ENCODE measurements around the gene POLR3C. TPM values are rescaled to one million over a fixed set of nuclear protein-coding genes. Genes with fewer than 3 reads are reported as not detected.
"Not testable (repeated sequence)": the region's sequence is repeated elsewhere in the genome, so short reads cannot be mapped to it uniquely, and the experiment has no call there.

Gene POLR3C
- total and polyA plus RNA-seq, 7 experiments from 2014 or later, result 22.0 to 48.9 (median 41.5) TPM

DNA sequence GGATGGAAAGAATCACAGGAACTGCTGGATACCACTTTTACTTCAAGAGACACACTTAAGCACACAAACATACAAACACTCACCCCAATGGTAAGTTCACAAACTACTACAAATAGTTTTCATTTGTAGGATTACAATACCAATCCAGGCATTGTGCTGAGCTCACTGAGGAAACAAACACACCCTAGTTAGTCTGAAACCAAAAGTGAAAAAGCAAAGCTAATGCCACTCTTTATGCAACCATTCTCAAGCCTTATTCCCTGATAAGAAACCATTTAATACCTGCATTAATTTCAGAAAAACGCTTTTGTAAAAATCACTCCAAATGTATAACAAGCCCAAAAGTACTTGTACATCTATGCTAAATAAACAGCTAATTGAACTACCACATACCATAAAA is 38.5 kb upstream of the POLR3C start:
- Mint-ChIP-seq H3K27me3 (no peaks in the 10 kb centered on the region), H3K27ac (no peak overlapping the region), H3K4me3 (peak overlapping the region in 4 of 10 donors; percentile 33 to 55 (median 40)), H3K36me3 (peaks cover 8 to 37% (median 26%) of the 10 kb centered on the region in 5 donors), H3K4me1 (peaks cover 16 to 33% (median 27%) of the 10 kb centered on the region in 7 donors), H3K9me3 (no peaks in the 10 kb centered on the region)
- peaks cover 0 to 5% of the 10 kb centered on the region in 2 donors for H3K4me1 ChIP-seq (ENCODE audit: control insufficient read depth in 2 of 2, insufficient read depth in 2 of 2, low read length in 2 of 2)
- no peak overlapping the region for H3K27ac ChIP-seq (ENCODE audit: low read depth, low read length)
- DNase-seq (no peak), ATAC-seq (no peak)
- ChIA-PET CTCF (no interaction called here), POLR2A (no interaction called here)
- H3K36me3 ChIP-seq (ENCODE audit: control insufficient read depth in 2 of 3, insufficient read depth in 3 of 3, low read length in 3 of 3), result peaks cover 0 to 14% (median 0%) of the 10 kb centered on the region in 3 experiments
- no peak overlapping the region for H3K4me3 ChIP-seq (ENCODE audit: low read length)
- H3K27me3 ChIP-seq (ENCODE audit: control insufficient read depth in 2 of 2, insufficient read depth in 2 of 2, low read length in 2 of 2), result no peaks in the 10 kb centered on the region
- no peaks in the 10 kb centered on the region for H3K9me3 ChIP-seq (ENCODE audit: control insufficient read depth in 2 of 3, low read length in 3 of 3)
- intact Hi-C loops (cut with micrococcal nuclease), result no loop called here

DNA sequence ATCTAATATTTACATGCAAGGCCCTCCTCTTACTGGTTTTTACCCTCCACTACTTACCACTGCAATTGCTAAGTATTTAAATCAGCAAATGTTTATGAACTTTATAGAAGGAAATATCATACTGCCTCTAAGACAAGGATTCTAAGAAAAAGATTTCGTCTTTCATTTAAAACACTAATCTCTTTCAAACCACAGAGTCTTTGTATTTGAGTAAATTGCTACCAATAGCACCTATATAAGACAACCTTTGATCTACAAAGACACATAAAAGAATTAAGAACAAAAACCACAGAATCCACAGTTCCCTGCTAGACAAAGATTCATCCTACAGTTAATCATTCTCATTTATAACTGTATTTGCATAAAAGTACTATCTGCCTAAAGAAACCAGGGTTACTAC is 37.7 kb upstream of the POLR3C start:
- Histone ChIP-seq H3K4me1 (ENCODE audit: control insufficient read depth in 2 of 2, insufficient read depth in 2 of 2, low read length in 2 of 2) (peaks cover 0 to 5% of the 10 kb centered on the region in 2 donors), H3K27me3 (ENCODE audit: control insufficient read depth in 2 of 2, insufficient read depth in 2 of 2, low read length in 2 of 2) (no peaks in the 10 kb centered on the region), H3K36me3 (ENCODE audit: control insufficient read depth in 2 of 3, insufficient read depth in 3 of 3, low read length in 3 of 3) (peaks cover 0 to 14% (median 0%) of the 10 kb centered on the region in 3 experiments), H3K4me3 (ENCODE audit: low read length) (no peak overlapping the region), H3K9me3 (ENCODE audit: control insufficient read depth in 2 of 3, low read length in 3 of 3) (no peaks in the 10 kb centered on the region), H3K27ac (ENCODE audit: low read depth, low read length) (no peak overlapping the region)
- DNase-seq, result no peak
- H3K36me3 Mint-ChIP-seq, result peaks cover 8 to 31% (median 24%) of the 10 kb centered on the region in 5 donors
- no peaks in the 10 kb centered on the region for H3K27me3 Mint-ChIP-seq
- peak overlapping the region in 7 of 10 donors; percentile 4 to 55 (median 33) for H3K4me3 Mint-ChIP-seq
- intact Hi-C loops (cut with micrococcal nuclease), result no loop called here
- ATAC-seq, result no peak
- no peaks in the 10 kb centered on the region for H3K9me3 Mint-ChIP-seq
- peaks cover 16 to 33% (median 27%) of the 10 kb centered on the region in 7 donors for H3K4me1 Mint-ChIP-seq
- POLR2A ChIA-PET, result no interaction called here
- H3K27ac Mint-ChIP-seq, result peak overlapping the region in 8 of 9 donors; percentile 25 to 82 (median 52)
- CTCF ChIA-PET, result no interaction called here

DNA sequence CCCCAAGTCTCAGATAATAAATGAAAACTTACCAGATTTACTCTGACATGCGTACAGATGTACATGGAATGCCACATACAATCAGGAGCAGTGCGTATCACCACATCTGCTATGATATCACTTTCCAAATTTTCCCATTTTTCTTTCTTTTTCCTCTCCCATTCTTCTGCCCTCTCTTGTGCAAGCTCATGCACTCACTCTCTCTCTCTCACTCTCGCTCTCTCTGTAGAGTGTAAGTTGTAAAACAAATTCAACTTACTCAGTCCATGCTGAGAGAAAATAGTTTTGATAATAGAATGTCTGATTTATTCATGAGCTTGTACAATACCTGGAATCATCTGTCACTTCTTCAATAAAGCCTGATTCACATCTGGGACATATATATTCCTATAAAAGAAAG is 35.4 kb upstream of the POLR3C start:
- H3K27me3 ChIP-seq (ENCODE audit: control insufficient read depth in 2 of 2, insufficient read depth in 2 of 2, low read length in 2 of 2), result no peaks in the 10 kb centered on the region
- no peaks in the 10 kb centered on the region for H3K27me3 Mint-ChIP-seq
- POLR2A ChIA-PET, result no interaction called here
- H3K9me3 ChIP-seq (ENCODE audit: control insufficient read depth in 2 of 3, low read length in 3 of 3), result no peaks in the 10 kb centered on the region
- H3K36me3 Mint-ChIP-seq, result peaks cover 8 to 31% (median 25%) of the 10 kb centered on the region in 5 donors
- no peak overlapping the region for H3K4me3 Mint-ChIP-seq
- intact Hi-C loops (cut with micrococcal nuclease), result no loop called here
- peak overlapping the region in 4 of 9 donors; percentile 3 to 42 (median 32) for H3K27ac Mint-ChIP-seq
- peaks cover 0 to 5% of the 10 kb centered on the region in 2 donors for H3K4me1 ChIP-seq (ENCODE audit: control insufficient read depth in 2 of 2, insufficient read depth in 2 of 2, low read length in 2 of 2)
- peaks cover 21 to 39% (median 27%) of the 10 kb centered on the region in 7 donors for H3K4me1 Mint-ChIP-seq
- H3K4me3 ChIP-seq (ENCODE audit: low read length), result no peak overlapping the region
- H3K36me3 ChIP-seq (ENCODE audit: control insufficient read depth in 2 of 3, insufficient read depth in 3 of 3, low read length in 3 of 3), result peaks cover 0 to 7% (median 0%) of the 10 kb centered on the region in 3 experiments
- no peak for DNase-seq
- ATAC-seq, result no peak
- CTCF ChIA-PET, result no interaction called here
- no peaks in the 10 kb centered on the region for H3K9me3 Mint-ChIP-seq
- no peak overlapping the region for H3K27ac ChIP-seq (ENCODE audit: low read depth, low read length)

DNA sequence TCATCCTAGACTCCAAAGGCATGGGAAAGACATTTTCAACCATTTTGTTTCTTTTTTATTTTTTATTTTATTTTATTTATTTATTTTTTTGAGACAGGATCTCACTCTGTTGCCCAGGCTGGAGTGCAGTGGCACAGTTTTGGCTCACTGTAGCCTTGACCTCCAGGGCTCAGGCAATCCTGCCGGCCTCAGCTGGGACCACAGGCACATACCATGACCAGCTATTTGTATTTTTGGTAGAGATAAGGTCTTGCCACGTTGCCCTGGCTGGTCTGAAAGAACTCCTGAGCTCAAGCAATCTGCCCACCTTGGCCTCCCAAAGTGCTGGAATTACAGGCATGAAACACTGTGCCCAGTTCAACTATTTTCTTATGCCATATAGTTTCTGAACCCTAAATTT is 32.1 kb upstream of the POLR3C start:
- H3K36me3 Mint-ChIP-seq, result peaks cover 10 to 39% (median 31%) of the 10 kb centered on the region in 5 donors
- H3K27me3 Mint-ChIP-seq; H3K4me3 ChIP-seq (ENCODE audit: low read length); H3K36me3 ChIP-seq (ENCODE audit: control insufficient read depth in 2 of 3, insufficient read depth in 3 of 3, low read length in 3 of 3); H3K27ac ChIP-seq (ENCODE audit: low read depth, low read length); H3K4me3 Mint-ChIP-seq; ATAC-seq; H3K4me1 ChIP-seq (ENCODE audit: control insufficient read depth in 2 of 2, insufficient read depth in 2 of 2, low read length in 2 of 2); CTCF ChIA-PET; POLR2A ChIA-PET; DNase-seq; H3K9me3 ChIP-seq (ENCODE audit: control insufficient read depth in 2 of 3, low read length in 3 of 3); H3K27me3 ChIP-seq (ENCODE audit: control insufficient read depth in 2 of 2, insufficient read depth in 2 of 2, low read length in 2 of 2); intact Hi-C loops (cut with micrococcal nuclease): not testable (repeated sequence)
- H3K9me3 Mint-ChIP-seq, result peaks cover 2 to 11% (median 5%) of the 10 kb centered on the region in 11 donors
- H3K4me1 Mint-ChIP-seq, result peaks cover 6 to 34% (median 14%) of the 10 kb centered on the region in 7 donors
- H3K27ac Mint-ChIP-seq, result peak overlapping the region in 1 of 9 donors; percentile 5

DNA sequence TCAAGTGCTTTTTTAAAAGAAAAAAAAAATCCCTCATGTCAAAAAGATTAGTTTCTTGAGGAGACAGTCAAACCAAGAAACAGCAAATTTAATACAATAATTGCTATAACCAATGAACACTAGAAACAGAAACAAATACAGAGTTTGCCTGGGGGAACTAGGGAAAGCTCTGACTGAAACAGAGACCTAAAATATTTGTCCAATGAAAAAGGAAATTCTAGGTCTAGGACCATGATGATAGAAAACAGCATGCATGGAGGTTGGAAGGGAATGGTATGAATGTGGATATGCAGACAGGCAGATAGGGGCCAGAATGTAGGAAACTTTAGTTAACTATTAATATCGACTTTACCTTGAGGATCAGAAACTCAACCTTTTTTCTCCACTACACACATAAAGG is 31.5 kb upstream of the POLR3C start:
- Mint-ChIP-seq H3K36me3 (peaks cover 15 to 44% (median 36%) of the 10 kb centered on the region in 5 donors), H3K27ac (peak overlapping the region in 1 of 9 donors; percentile 4)
- H3K27ac ChIP-seq (ENCODE audit: low read depth, low read length), result no peak overlapping the region

DNA sequence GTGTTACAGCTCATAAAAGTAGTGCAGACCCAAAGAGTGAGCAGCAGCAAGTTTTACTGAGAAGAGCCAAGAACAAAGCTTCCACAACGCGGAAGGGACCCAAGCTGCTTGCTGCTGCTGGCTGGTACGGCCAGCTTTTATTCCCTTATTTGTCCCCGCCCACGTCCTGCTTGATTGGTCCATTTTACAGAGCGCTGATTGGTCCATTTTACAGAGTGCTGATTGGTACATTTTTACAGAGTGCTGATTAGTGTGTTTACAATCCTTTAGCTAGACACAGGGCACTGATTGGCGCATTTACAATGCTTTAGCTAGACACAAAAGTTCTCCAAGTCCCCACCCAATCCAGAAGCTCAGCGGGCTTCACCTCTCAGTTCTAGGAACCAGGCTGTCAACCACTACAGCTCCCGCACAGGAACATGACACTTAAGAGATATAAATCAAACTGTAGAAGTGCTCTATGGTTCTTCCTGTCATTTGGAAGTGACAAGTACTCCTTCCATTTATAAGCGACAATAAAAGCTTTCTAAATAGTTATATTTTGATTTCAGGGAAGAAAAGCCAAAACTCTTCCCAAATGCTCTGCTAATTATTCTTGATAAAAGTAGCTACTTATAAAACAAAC is 28.6 kb upstream of the POLR3C start:
- Mint-ChIP-seq H3K27ac (peak overlapping the region in 1 of 9 donors; percentile 41), H3K4me3 (no peak overlapping the region), H3K9me3 (peaks cover 5 to 36% (median 17%) of the 10 kb centered on the region in 11 donors), H3K36me3 (peaks cover 16 to 63% (median 56%) of the 10 kb centered on the region in 5 donors), H3K27me3 (no peaks in the 10 kb centered on the region), H3K4me1 (peaks cover 13 to 32% (median 15%) of the 10 kb centered on the region in 7 donors)
- no peaks in the 10 kb centered on the region for H3K36me3 ChIP-seq (ENCODE audit: control insufficient read depth in 2 of 3, insufficient read depth in 3 of 3, low read length in 3 of 3)
- no peaks in the 10 kb centered on the region for H3K4me1 ChIP-seq (ENCODE audit: control insufficient read depth in 2 of 2, insufficient read depth in 2 of 2, low read length in 2 of 2)
- no peaks in the 10 kb centered on the region for H3K27me3 ChIP-seq (ENCODE audit: control insufficient read depth in 2 of 2, insufficient read depth in 2 of 2, low read length in 2 of 2)
- CTCF ChIA-PET, result interaction anchor here (0.7 kb wide), 1 partner anchor 35 kb away, joined by 3 read pairs; no protein-coding TSS in a partner anchor
- ATAC-seq, result no peak
- DNase-seq, result no peak
- intact Hi-C loops (cut with micrococcal nuclease), result no loop called here
- no peak overlapping the region for H3K27ac ChIP-seq (ENCODE audit: low read depth, low read length)
- no peak overlapping the region for H3K4me3 ChIP-seq (ENCODE audit: low read length)
- H3K9me3 ChIP-seq (ENCODE audit: control insufficient read depth in 2 of 3, low read length in 3 of 3), result peaks cover 0 to 9% (median 6%) of the 10 kb centered on the region in 3 experiments
- POLR2A ChIA-PET, result no interaction called here

More for the DNA sequence above, 31.5 kb upstream of the POLR3C start:
- Histone ChIP-seq H3K27me3 (ENCODE audit: control insufficient read depth in 2 of 2, insufficient read depth in 2 of 2, low read length in 2 of 2) (no peaks in the 10 kb centered on the region), H3K4me1 (ENCODE audit: control insufficient read depth in 2 of 2, insufficient read depth in 2 of 2, low read length in 2 of 2) (no peaks in the 10 kb centered on the region), H3K36me3 (ENCODE audit: control insufficient read depth in 2 of 3, insufficient read depth in 3 of 3, low read length in 3 of 3) (no peaks in the 10 kb centered on the region), H3K4me3 (ENCODE audit: low read length) (no peak overlapping the region), H3K9me3 (ENCODE audit: control insufficient read depth in 2 of 3, low read length in 3 of 3) (peaks cover 0 to 9% (median 6%) of the 10 kb centered on the region in 3 experiments)
- ChIA-PET POLR2A (interaction anchor here (0.7 kb wide), 2 partner anchors 70 to 88 kb away, joined by 3 read pairs; no protein-coding TSS in a partner anchor), CTCF (no interaction called here)
- ATAC-seq, result no peak
- Mint-ChIP-seq H3K4me3 (no peak overlapping the region), H3K4me1 (peaks cover 6 to 36% (median 13%) of the 10 kb centered on the region in 7 donors), H3K27me3 (no peaks in the 10 kb centered on the region), H3K9me3 (peaks cover 5 to 16% (median 10%) of the 10 kb centered on the region in 11 donors)
- intact Hi-C loops (cut with micrococcal nuclease), result no loop called here
- no peak for DNase-seq

Measured in naive thymus-derived CD4-positive, alpha-beta T cell (primary cell).